Measurements from ENCODE around the gene PDLIM7.

The PDLIM7 gene

GRCh38 chr5:177524941-177525655 is 27.7 kb upstream of the PDLIM7 start:
- DNase-seq (ENCODE audit: low read depth in 2 of 2) = no peak

- no peak for DNase-seq (ENCODE audit: low read depth in 2 of 2)
These were observed 27.1 kb upstream of the PDLIM7 start for GRCh38 chr5:177524539-177524900.

GRCh38 chr5:177523711-177524538 is 26.5 kb upstream of the PDLIM7 start:
- DNase-seq (ENCODE audit: low read depth in 2 of 2) = no peak

- no peak for DNase-seq (ENCODE audit: low read depth in 2 of 2)
These were observed 23.6 kb upstream of the PDLIM7 start for GRCh38 chr5:177520916-177521513.

GRCh38 chr5:177520271-177520670 is 22.9 kb upstream of the PDLIM7 start:
- no peak for DNase-seq (ENCODE audit: low read depth in 2 of 2)

- no peak for DNase-seq (ENCODE audit: low read depth in 2 of 2)
These were observed 22.2 kb upstream of the PDLIM7 start for GRCh38 chr5:177519463-177520235.

GRCh38 chr5:177516601-177517568 is 19.5 kb upstream of the PDLIM7 start, which contains the start of gene DDX41:
TSS of gene DDX41 (minus strand) at chr5:177516961. CDS start at chr5:177516945, 16 bp downstream.
- peak; percentile 90 for DNase-seq (ENCODE audit: low read depth in 2 of 2)

GRCh38 chr5:177515580-177515979 is 18.2 kb upstream of the PDLIM7 start:
- no peak for DNase-seq (ENCODE audit: low read depth in 2 of 2)

GRCh38 chr5:177514541-177514940 is 17.1 kb upstream of the PDLIM7 start:
- no peak for DNase-seq (ENCODE audit: low read depth in 2 of 2)

- DNase-seq (ENCODE audit: low read depth in 2 of 2) = no peak
These were observed 16.1 kb upstream of the PDLIM7 start for GRCh38 chr5:177513500-177513899.

- no peak for DNase-seq (ENCODE audit: low read depth in 2 of 2)
These were observed 15.5 kb upstream of the PDLIM7 start for GRCh38 chr5:177512736-177513380.

- DNase-seq (ENCODE audit: low read depth in 2 of 2) = no peak
These were observed 14.6 kb upstream of the PDLIM7 start for GRCh38 chr5:177511796-177512675.

- DNase-seq (ENCODE audit: low read depth in 2 of 2) = no peak
These were observed 13.8 kb upstream of the PDLIM7 start for GRCh38 chr5:177511181-177511580.

GRCh38 chr5:177510567-177511053 is 13.2 kb upstream of the PDLIM7 start:
- DNase-seq (ENCODE audit: low read depth in 2 of 2) = no peak

- no peak for DNase-seq (ENCODE audit: low read depth in 2 of 2)
These were observed 12.7 kb upstream of the PDLIM7 start for GRCh38 chr5:177509991-177510566.

GRCh38 chr5:177509381-177509951 is 12.1 kb upstream of the PDLIM7 start, which contains the start of gene DOK3:
TSS of gene DOK3 (minus strand) at chr5:177509826. CDS start at chr5:177509540, 286 bp downstream.
- no peak for DNase-seq (ENCODE audit: low read depth in 2 of 2)

GRCh38 chr5:177508837-177509236 is 11.4 kb upstream of the PDLIM7 start:
- DNase-seq (ENCODE audit: low read depth in 2 of 2) = no peak

- no peak for DNase-seq (ENCODE audit: low read depth in 2 of 2)
These were observed 10.8 kb upstream of the PDLIM7 start for GRCh38 chr5:177508221-177508611.
